Fibroblast of lung (primary cell): ENCODE data around the gene KRTAP3-1. TPM values are rescaled to one million over a fixed set of nuclear protein-coding genes. Genes with fewer than 3 reads are reported as not detected.

ENCODE experiments used
- DNase-seq, 2 donors: peaks; one replicate each; pipeline versions ENCODE4 v3.0.0 to v3.0.0-alpha.2; 2010; ENCODE audit warnings: low read depth in 2 of 2
- H2AFZ ChIP-seq: 2 replicates; pipeline ENCODE4 v1.5.1; 2012; ENCODE audit warnings: low read length, control low read depth, inconsistent platforms
- H3K27ac ChIP-seq: 2 replicates; pipeline ENCODE4 v1.5.1; 2011; ENCODE audit warnings: low read length, control low read depth; ENCODE audit not compliant: insufficient read depth
- H3K27me3 ChIP-seq: 2 replicates; pipeline ENCODE4 v1.5.1; 2011; ENCODE audit warnings: mild to moderate bottlenecking, low read length; ENCODE audit not compliant: control insufficient read depth, insufficient read depth
- H3K36me3 ChIP-seq: 2 replicates; pipeline ENCODE4 v1.5.1; 2011; ENCODE audit warnings: low read length; ENCODE audit not compliant: control insufficient read depth, insufficient read depth
- H3K4me1 ChIP-seq: 2 replicates; pipeline ENCODE4 v1.5.1; 2011; ENCODE audit warnings: low read length; ENCODE audit not compliant: control insufficient read depth, insufficient read depth; ENCODE audit errors: extremely low read depth
- H3K4me2 ChIP-seq: 2 replicates; pipeline ENCODE4 v1.5.1; 2011; ENCODE audit warnings: low read length, control low read depth; ENCODE audit not compliant: insufficient read depth; ENCODE audit errors: extremely low read depth
- H3K4me3 ChIP-seq, 4 experiments: fragments of 200-600 bp in 1 of 4; sonication (generic) in 1 of 4; replicated peaks in 1 of 4; 2 replicates each; pipeline ENCODE4 v1.5.1; 2011 to 2016; ENCODE audit warnings: low read length in 4 of 4, low read depth in 3 of 4, mild to moderate bottlenecking in 3 of 4, control low read depth in 2 of 4, inconsistent platforms in 1 of 4, mixed read lengths in 1 of 4; ENCODE audit not compliant: insufficient read depth in 1 of 4; ENCODE audit errors: control extremely low read depth in 1 of 4
- H3K79me2 ChIP-seq: 2 replicates; pipeline ENCODE4 v1.5.1; 2012; ENCODE audit warnings: mild to moderate bottlenecking, low read length, inconsistent platforms; ENCODE audit not compliant: control insufficient read depth, insufficient read depth
- H3K9ac ChIP-seq: 2 replicates; pipeline ENCODE4 v1.5.1; 2011; ENCODE audit warnings: mild to moderate bottlenecking, low read length, control low read depth; ENCODE audit not compliant: insufficient read depth
- H3K9me3 ChIP-seq: 2 replicates; pipeline ENCODE4 v1.5.1; 2012; ENCODE audit warnings: low read depth, low read length; ENCODE audit not compliant: control insufficient read depth, insufficient read depth
- H4K20me1 ChIP-seq: 2 replicates; pipeline ENCODE4 v1.5.1; 2011; ENCODE audit warnings: low read length; ENCODE audit not compliant: control insufficient read depth, insufficient read depth; ENCODE audit errors: extremely low read depth
- EZH2 ChIP-seq: IDR thresholded peaks from 2 replicates; pipeline ENCODE4 v1.5.1; 2012; ENCODE audit warnings: low read length, control low read depth, mild to moderate bottlenecking; ENCODE audit errors: missing control alignments
- polyA plus RNA-seq, 2 donors: library from polyadenylated mRNA; depleted of rRNA in 1 of 2; stranded (reverse) in 1 of 2; unstranded in 1 of 2; fragments of >200 nt; gene quantifications; 2 replicates each; pipeline ENCODE4 v1.2.1, GENCODE V29; 2011 to 2012; ENCODE audit warnings: missing spikeins in 1 of 2
- total RNA-seq: library from RNA; depleted of rRNA; stranded (reverse); fragments of >200 nt; gene quantifications from 2 replicates; pipeline ENCODE4 v1.2.1, GENCODE V29; 2014
- TF ChIP-seq, protein P1 (sequence below), 2 donors: IDR thresholded peaks in 1 of 2; conservative IDR thresholded peaks in 1 of 2; 1 replicate in 1 of 2; 2 replicates in 1 of 2; pipeline ENCODE4 v1.5.1; 2011 to 2012; ENCODE audit warnings: low read length in 2 of 2, control low read depth in 1 of 2, inconsistent platforms in 1 of 2, low read depth in 1 of 2, mild to moderate bottlenecking in 1 of 2

KRTAP3-1 gene
- total and polyA plus RNA-seq, 2 donors (not counting 1 experiment from before 2014, with no cell fraction given), result not detected

DNA sequence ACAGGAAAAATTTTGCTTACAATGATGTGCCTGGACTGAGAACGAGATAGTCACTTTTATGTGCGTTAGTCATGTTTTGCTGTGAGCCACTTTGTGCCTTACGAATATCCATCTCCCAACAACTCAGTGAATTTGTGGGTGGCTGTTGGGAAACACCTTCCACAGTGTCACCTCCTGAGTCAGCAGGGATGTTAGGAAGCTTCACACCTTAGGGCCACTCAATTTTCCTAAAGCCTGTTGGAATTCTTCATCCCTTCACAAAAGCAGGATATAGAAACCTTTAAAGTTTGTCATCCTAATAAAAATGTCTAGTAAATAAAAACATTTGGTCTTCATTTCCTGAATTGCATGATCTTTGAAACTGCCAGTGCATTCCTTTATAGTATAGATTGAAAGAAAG lies 4.3 kb upstream of the KRTAP3-1 start:
- Histone ChIP-seq H3K4me2 (no peak overlapping the region), H3K36me3 (no peaks in the 10 kb centered on the region), H3K27me3 (no peaks in the 10 kb centered on the region), H3K4me1 (peaks cover 2% of the 10 kb centered on the region), H2AFZ (no peak overlapping the region), H3K4me3 (no peak overlapping the region), H3K79me2 (no peaks in the 10 kb centered on the region), H3K27ac (no peak overlapping the region), H3K9ac (no peak overlapping the region), H4K20me1 (no peaks in the 10 kb centered on the region), H3K9me3 (no peaks in the 10 kb centered on the region)
- no peak for DNase-seq
- TF ChIP-seq EZH2, result no peak
- TF ChIP-seq, protein P1, sequence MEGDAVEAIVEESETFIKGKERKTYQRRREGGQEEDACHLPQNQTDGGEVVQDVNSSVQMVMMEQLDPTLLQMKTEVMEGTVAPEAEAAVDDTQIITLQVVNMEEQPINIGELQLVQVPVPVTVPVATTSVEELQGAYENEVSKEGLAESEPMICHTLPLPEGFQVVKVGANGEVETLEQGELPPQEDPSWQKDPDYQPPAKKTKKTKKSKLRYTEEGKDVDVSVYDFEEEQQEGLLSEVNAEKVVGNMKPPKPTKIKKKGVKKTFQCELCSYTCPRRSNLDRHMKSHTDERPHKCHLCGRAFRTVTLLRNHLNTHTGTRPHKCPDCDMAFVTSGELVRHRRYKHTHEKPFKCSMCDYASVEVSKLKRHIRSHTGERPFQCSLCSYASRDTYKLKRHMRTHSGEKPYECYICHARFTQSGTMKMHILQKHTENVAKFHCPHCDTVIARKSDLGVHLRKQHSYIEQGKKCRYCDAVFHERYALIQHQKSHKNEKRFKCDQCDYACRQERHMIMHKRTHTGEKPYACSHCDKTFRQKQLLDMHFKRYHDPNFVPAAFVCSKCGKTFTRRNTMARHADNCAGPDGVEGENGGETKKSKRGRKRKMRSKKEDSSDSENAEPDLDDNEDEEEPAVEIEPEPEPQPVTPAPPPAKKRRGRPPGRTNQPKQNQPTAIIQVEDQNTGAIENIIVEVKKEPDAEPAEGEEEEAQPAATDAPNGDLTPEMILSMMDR (conservative IDR thresholded peaks at IDR 0.05 in 1 of 2, IDR thresholded peaks at IDR 0.05 in 1 of 2; ENCODE audit: low read depth in 1 of 2, low read length in 2 of 2), result no peak

DNA sequence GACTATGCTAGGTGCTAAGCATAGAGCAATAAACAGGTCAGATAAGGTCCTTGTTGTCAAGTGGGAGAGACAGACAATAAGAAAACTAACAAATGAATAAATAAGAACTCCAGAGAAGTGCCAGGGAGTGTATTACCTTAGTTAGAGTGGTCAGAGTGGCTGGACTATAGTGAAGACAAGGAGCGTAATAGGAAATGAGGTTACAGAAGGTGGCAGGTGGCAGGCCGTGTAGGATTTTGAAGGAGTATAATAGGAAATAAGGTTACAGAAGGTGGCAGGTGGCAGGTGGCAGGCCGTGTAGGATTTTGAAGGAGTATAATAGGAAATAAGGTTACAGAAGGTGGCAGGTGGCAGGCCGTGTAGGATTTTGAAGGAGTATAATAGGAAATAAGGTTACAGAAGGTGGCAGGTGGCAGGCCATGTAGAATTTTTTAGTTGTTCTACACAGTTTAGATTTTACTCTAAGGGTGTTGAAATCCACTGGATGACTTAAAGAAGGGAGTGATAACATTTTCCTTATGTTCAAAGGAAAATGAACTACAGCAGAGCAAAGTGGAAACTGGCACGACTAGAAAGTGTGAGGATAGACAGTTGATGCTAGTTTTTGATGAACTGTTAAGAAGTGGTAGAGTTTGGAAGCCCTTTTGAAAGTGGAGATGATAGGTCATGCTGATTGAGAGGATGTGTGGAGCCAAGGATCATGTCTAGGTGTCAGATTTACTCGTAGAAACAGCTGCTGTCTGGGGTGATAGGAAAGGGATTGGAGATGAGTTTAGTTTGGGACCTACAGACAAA lies 3.6 kb upstream of the KRTAP3-1 start:
- Histone ChIP-seq H3K27ac (no peak overlapping the region), H4K20me1 (no peaks in the 10 kb centered on the region), H3K4me1 (peaks cover 2% of the 10 kb centered on the region), H3K4me2 (no peak overlapping the region), H3K9me3 (no peaks in the 10 kb centered on the region), H3K79me2 (no peaks in the 10 kb centered on the region), H3K36me3 (no peaks in the 10 kb centered on the region), H3K27me3 (no peaks in the 10 kb centered on the region), H3K4me3 (no peak overlapping the region), H2AFZ (no peak overlapping the region), H3K9ac (no peak overlapping the region)
- DNase-seq, result no peak
- TF ChIP-seq EZH2, result no peak
- TF ChIP-seq, protein P1 (conservative IDR thresholded peaks at IDR 0.05 in 1 of 2, IDR thresholded peaks at IDR 0.05 in 1 of 2; ENCODE audit: low read depth in 1 of 2, low read length in 2 of 2), result no peak

DNA sequence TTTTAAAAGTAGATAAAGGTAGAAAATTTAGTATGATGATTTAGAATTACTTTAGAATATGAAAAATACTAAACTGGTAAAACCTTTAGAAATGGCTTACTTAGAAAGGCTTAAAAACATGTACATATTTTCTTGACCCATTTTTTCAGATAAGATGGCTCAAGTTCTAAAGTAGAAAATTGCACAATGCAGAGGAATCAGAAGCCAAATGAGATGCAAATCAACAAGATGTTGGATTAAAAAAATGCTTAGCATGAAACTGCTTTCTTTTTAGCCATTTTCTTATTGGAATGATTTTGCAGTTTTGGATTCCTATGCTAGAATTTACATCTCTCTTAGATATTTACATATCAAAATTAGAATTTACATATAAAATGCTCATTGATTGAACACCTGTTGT lies 1.5 kb upstream of the KRTAP3-1 start:
- H3K9ac ChIP-seq, result no peak overlapping the region
- no peak overlapping the region for H2AFZ ChIP-seq
- no peak overlapping the region for H3K4me2 ChIP-seq
- no peaks in the 10 kb centered on the region for H4K20me1 ChIP-seq
- H3K27ac ChIP-seq, result no peak overlapping the region
- no peak overlapping the region for H3K4me3 ChIP-seq
- H3K4me1 ChIP-seq, result peaks cover 2% of the 10 kb centered on the region
- H3K27me3 ChIP-seq, result no peaks in the 10 kb centered on the region
- no peaks in the 10 kb centered on the region for H3K79me2 ChIP-seq
- no peaks in the 10 kb centered on the region for H3K36me3 ChIP-seq
- no peak for DNase-seq
- no peak for TF ChIP-seq EZH2
- TF ChIP-seq, protein P1 (conservative IDR thresholded peaks at IDR 0.05 in 1 of 2, IDR thresholded peaks at IDR 0.05 in 1 of 2; ENCODE audit: low read depth in 1 of 2, low read length in 2 of 2), result no peak
- H3K9me3 ChIP-seq, result no peaks in the 10 kb centered on the region
